C4-2B (cell line): Measurements from ENCODE around the gene METTL21C.

Source experiments
- CTCF ChIP-seq: fragments of 450-650 bp; conservative IDR thresholded peaks from 2 replicates; pipeline ENCODE4 v1.5.1; 2017; ENCODE audit warnings: mild to moderate bottlenecking
- ZFX ChIP-seq: fragments of 450-650 bp; IDR thresholded peaks from 2 replicates; pipeline ENCODE4 v1.6.1; 2017

- TF ChIP-seq CTCF = no peak
- TF ChIP-seq ZFX = no peak
Measured at GRCh38 chr13:102651392-102651791, 43.5 kb downstream of the METTL21C start.
